Measurements from ENCODE around the gene AP2A2. TPM values are rescaled to one million over a fixed set of nuclear protein-coding genes. Genes with fewer than 3 reads are reported as not detected.
"Not testable (repeated sequence)": the region's sequence is repeated elsewhere in the genome, so short reads cannot be mapped to it uniquely, and the experiment has no call there.

AP2A2 gene
- total and polyA plus RNA-seq, 2 donors = 14.6 to 57.2 TPM

- Histone ChIP-seq H3K27me3 (ENCODE audit: control insufficient read depth in 2 of 2, insufficient read depth in 1 of 2, low read length in 1 of 2) (no peaks in the 10 kb centered on the region), H3K9me3 (ENCODE audit: control insufficient read depth in 2 of 2, insufficient read depth in 1 of 2, low read length in 1 of 2) (no peaks in the 10 kb centered on the region), H3K27ac (ENCODE audit: low read depth in 1 of 2, low read length in 1 of 2) (no peak overlapping the region), H3K36me3 (ENCODE audit: control insufficient read depth in 2 of 2, insufficient read depth in 2 of 2, low read length in 1 of 2) (peaks cover 5 to 17% of the 10 kb centered on the region in 2 donors), H3K4me1 (ENCODE audit: control insufficient read depth in 2 of 2, insufficient read depth in 2 of 2, low read length in 2 of 2) (peaks cover 0 to 5% of the 10 kb centered on the region in 2 donors), H3K4me3 (ENCODE audit: low read length in 2 of 2) (no peak overlapping the region)
- WGBS = 64% methylated on average over 5 of the region's 5 CpGs
- no peak for DNase-seq (ENCODE audit: low read depth in 6 of 9, low spot score in 9 of 9)
Observed at GRCh38 chr11:954392-955153, 28.9 kb downstream of the AP2A2 start.

- Histone ChIP-seq H3K27ac (ENCODE audit: low read depth in 1 of 2, low read length in 1 of 2) (no peak overlapping the region), H3K9me3 (ENCODE audit: control insufficient read depth in 2 of 2, insufficient read depth in 1 of 2, low read length in 1 of 2) (no peaks in the 10 kb centered on the region), H3K4me3 (ENCODE audit: low read length in 2 of 2) (no peak overlapping the region), H3K4me1 (ENCODE audit: control insufficient read depth in 2 of 2, insufficient read depth in 2 of 2, low read length in 2 of 2) (peaks cover 0 to 5% of the 10 kb centered on the region in 2 donors), H3K27me3 (ENCODE audit: control insufficient read depth in 2 of 2, insufficient read depth in 1 of 2, low read length in 1 of 2) (no peaks in the 10 kb centered on the region), H3K36me3 (ENCODE audit: control insufficient read depth in 2 of 2, insufficient read depth in 2 of 2, low read length in 1 of 2) (peaks cover 9 to 23% of the 10 kb centered on the region in 2 donors)
- 88% methylated on average over 15 of the region's 15 CpGs for WGBS
- no peak for DNase-seq (ENCODE audit: low read depth in 6 of 9, low spot score in 9 of 9)
Observed at GRCh38 chr11:955154-956063, 29.7 kb downstream of the AP2A2 start.

- H3K9me3 ChIP-seq (ENCODE audit: control insufficient read depth in 2 of 2, insufficient read depth in 1 of 2, low read length in 1 of 2) = no peaks in the 10 kb centered on the region
- H3K4me3 ChIP-seq (ENCODE audit: low read length in 2 of 2) = no peak overlapping the region
- no peaks in the 10 kb centered on the region for H3K27me3 ChIP-seq (ENCODE audit: control insufficient read depth in 2 of 2, insufficient read depth in 1 of 2, low read length in 1 of 2)
- H3K27ac ChIP-seq (ENCODE audit: low read depth in 1 of 2, low read length in 1 of 2) = no peak overlapping the region
- peaks cover 0 to 5% of the 10 kb centered on the region in 2 donors for H3K4me1 ChIP-seq (ENCODE audit: control insufficient read depth in 2 of 2, insufficient read depth in 2 of 2, low read length in 2 of 2)
- 92% methylated on average over 11 of the region's 11 CpGs for WGBS
- no peak for DNase-seq (ENCODE audit: low read depth in 6 of 9, low spot score in 9 of 9)
- H3K36me3 ChIP-seq (ENCODE audit: control insufficient read depth in 2 of 2, insufficient read depth in 2 of 2, low read length in 1 of 2) = peaks cover 23 to 28% of the 10 kb centered on the region in 2 donors
Observed at GRCh38 chr11:957212-957920, 31.7 kb downstream of the AP2A2 start.

- Histone ChIP-seq H3K27me3 (ENCODE audit: control insufficient read depth in 2 of 2, insufficient read depth in 1 of 2, low read length in 1 of 2) (no peaks in the 10 kb centered on the region), H3K36me3 (ENCODE audit: control insufficient read depth in 2 of 2, insufficient read depth in 2 of 2, low read length in 1 of 2) (peaks cover 26 to 28% of the 10 kb centered on the region in 2 donors), H3K9me3 (ENCODE audit: control insufficient read depth in 2 of 2, insufficient read depth in 1 of 2, low read length in 1 of 2) (no peaks in the 10 kb centered on the region), H3K4me1 (ENCODE audit: control insufficient read depth in 2 of 2, insufficient read depth in 2 of 2, low read length in 2 of 2) (peaks cover 0 to 5% of the 10 kb centered on the region in 2 donors), H3K4me3 (ENCODE audit: low read length in 2 of 2) (no peak overlapping the region), H3K27ac (ENCODE audit: low read depth in 1 of 2, low read length in 1 of 2) (no peak overlapping the region)
- 99% methylated on average over 7 of the region's 7 CpGs for WGBS
- DNase-seq (ENCODE audit: low read depth in 6 of 9, low spot score in 9 of 9) = no peak
Observed at GRCh38 chr11:958101-958500, 32.4 kb downstream of the AP2A2 start.

GRCh38 chr11:959027-959426 is 33.4 kb downstream of the AP2A2 start:
- Histone ChIP-seq H3K9me3 (ENCODE audit: control insufficient read depth in 2 of 2, insufficient read depth in 1 of 2, low read length in 1 of 2) (peaks cover 0 to 3% of the 10 kb centered on the region in 2 donors), H3K36me3 (ENCODE audit: control insufficient read depth in 2 of 2, insufficient read depth in 2 of 2, low read length in 1 of 2) (peaks cover 32 to 36% of the 10 kb centered on the region in 2 donors), H3K4me1 (ENCODE audit: control insufficient read depth in 2 of 2, insufficient read depth in 2 of 2, low read length in 2 of 2) (peaks cover 0 to 3% of the 10 kb centered on the region in 2 donors), H3K27ac (ENCODE audit: low read depth in 1 of 2, low read length in 1 of 2) (no peak overlapping the region), H3K4me3 (ENCODE audit: low read length in 2 of 2) (no peak overlapping the region), H3K27me3 (ENCODE audit: control insufficient read depth in 2 of 2, insufficient read depth in 1 of 2, low read length in 1 of 2) (no peaks in the 10 kb centered on the region)
- WGBS = 95% methylated on average over 14 of the region's 14 CpGs
- no peak for DNase-seq (ENCODE audit: low read depth in 6 of 9, low spot score in 9 of 9)

- peaks cover 0 to 7% of the 10 kb centered on the region in 2 donors for H3K9me3 ChIP-seq (ENCODE audit: control insufficient read depth in 2 of 2, insufficient read depth in 1 of 2, low read length in 1 of 2)
- H3K4me1 ChIP-seq (ENCODE audit: control insufficient read depth in 2 of 2, insufficient read depth in 2 of 2, low read length in 2 of 2) = peaks cover 0 to 2% of the 10 kb centered on the region in 2 donors
- peaks cover 35 to 40% of the 10 kb centered on the region in 2 donors for H3K36me3 ChIP-seq (ENCODE audit: control insufficient read depth in 2 of 2, insufficient read depth in 2 of 2, low read length in 1 of 2)
- H3K27ac ChIP-seq (ENCODE audit: low read depth in 1 of 2, low read length in 1 of 2) = no peak overlapping the region
- no peaks in the 10 kb centered on the region for H3K27me3 ChIP-seq (ENCODE audit: control insufficient read depth in 2 of 2, insufficient read depth in 1 of 2, low read length in 1 of 2)
- no peak for DNase-seq (ENCODE audit: low read depth in 6 of 9, low spot score in 9 of 9)
- no peak overlapping the region for H3K4me3 ChIP-seq (ENCODE audit: low read length in 2 of 2)
- WGBS = 89% methylated on average over 10 of the region's 10 CpGs
Observed at GRCh38 chr11:959608-960007, 33.9 kb downstream of the AP2A2 start.

GRCh38 chr11:961310-961920 is 35.7 kb downstream of the AP2A2 start:
- not testable (repeated sequence) for H3K4me3 ChIP-seq (ENCODE audit: low read length in 2 of 2); H3K27ac ChIP-seq (ENCODE audit: low read depth in 1 of 2, low read length in 1 of 2); DNase-seq (ENCODE audit: low read depth in 6 of 9, low spot score in 9 of 9); H3K27me3 ChIP-seq (ENCODE audit: control insufficient read depth in 2 of 2, insufficient read depth in 1 of 2, low read length in 1 of 2); H3K4me1 ChIP-seq (ENCODE audit: control insufficient read depth in 2 of 2, insufficient read depth in 2 of 2, low read length in 2 of 2); H3K9me3 ChIP-seq (ENCODE audit: control insufficient read depth in 2 of 2, insufficient read depth in 1 of 2, low read length in 1 of 2)
- 87% methylated on average over 18 of the region's 18 CpGs for WGBS
- peaks cover 41 to 47% of the 10 kb centered on the region in 2 donors for H3K36me3 ChIP-seq (ENCODE audit: control insufficient read depth in 2 of 2, insufficient read depth in 2 of 2, low read length in 1 of 2)

- Histone ChIP-seq H3K27ac (ENCODE audit: low read depth in 1 of 2, low read length in 1 of 2) (no peak overlapping the region), H3K4me1 (ENCODE audit: control insufficient read depth in 2 of 2, insufficient read depth in 2 of 2, low read length in 2 of 2) (no peaks in the 10 kb centered on the region), H3K4me3 (ENCODE audit: low read length in 2 of 2) (no peak overlapping the region), H3K9me3 (ENCODE audit: control insufficient read depth in 2 of 2, insufficient read depth in 1 of 2, low read length in 1 of 2) (peaks cover 0 to 9% of the 10 kb centered on the region in 2 donors), H3K36me3 (ENCODE audit: control insufficient read depth in 2 of 2, insufficient read depth in 2 of 2, low read length in 1 of 2) (peaks cover 36 to 49% of the 10 kb centered on the region in 2 donors), H3K27me3 (ENCODE audit: control insufficient read depth in 2 of 2, insufficient read depth in 1 of 2, low read length in 1 of 2) (no peaks in the 10 kb centered on the region)
- WGBS = 88% methylated on average over 12 of the region's 12 CpGs
- DNase-seq (ENCODE audit: low read depth in 6 of 9, low spot score in 9 of 9) = no peak
Observed at GRCh38 chr11:961921-962320, 36.3 kb downstream of the AP2A2 start.

All from thymus (tissue), 11 donors.